Measurements from ENCODE around the gene EPB41L5. TPM values are rescaled to one million over a fixed set of nuclear protein-coding genes. Genes with fewer than 3 reads are reported as not detected.
"Not testable (repeated sequence)": the region's sequence is repeated elsewhere in the genome, so short reads cannot be mapped to it uniquely, and the experiment has no call there.

EPB41L5 gene
- total RNA-seq, 1 donor from 2014 or later = 29.4 TPM

DNA sequence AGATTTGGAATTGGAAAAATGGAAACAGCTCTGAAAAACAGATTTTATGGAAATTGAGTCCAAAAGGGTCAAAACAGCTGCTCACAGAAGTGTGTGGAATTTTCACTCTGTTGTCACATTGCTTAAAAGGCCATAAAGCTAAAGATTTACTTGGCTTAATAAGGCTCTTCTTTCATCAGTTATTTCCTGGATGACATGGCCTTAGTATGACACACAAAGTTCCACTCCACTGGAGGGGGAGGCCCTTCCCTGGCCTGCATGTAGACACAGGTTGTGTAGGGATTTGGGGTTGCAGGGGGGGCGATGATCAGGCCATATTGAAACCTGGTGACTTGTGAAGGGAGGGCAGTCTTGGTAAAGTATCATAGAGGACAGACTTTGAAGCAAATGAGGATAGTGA, 176.3 kb downstream of the EPB41L5 start:
- no peak for DNase-seq
- TF ChIP-seq, protein P1, sequence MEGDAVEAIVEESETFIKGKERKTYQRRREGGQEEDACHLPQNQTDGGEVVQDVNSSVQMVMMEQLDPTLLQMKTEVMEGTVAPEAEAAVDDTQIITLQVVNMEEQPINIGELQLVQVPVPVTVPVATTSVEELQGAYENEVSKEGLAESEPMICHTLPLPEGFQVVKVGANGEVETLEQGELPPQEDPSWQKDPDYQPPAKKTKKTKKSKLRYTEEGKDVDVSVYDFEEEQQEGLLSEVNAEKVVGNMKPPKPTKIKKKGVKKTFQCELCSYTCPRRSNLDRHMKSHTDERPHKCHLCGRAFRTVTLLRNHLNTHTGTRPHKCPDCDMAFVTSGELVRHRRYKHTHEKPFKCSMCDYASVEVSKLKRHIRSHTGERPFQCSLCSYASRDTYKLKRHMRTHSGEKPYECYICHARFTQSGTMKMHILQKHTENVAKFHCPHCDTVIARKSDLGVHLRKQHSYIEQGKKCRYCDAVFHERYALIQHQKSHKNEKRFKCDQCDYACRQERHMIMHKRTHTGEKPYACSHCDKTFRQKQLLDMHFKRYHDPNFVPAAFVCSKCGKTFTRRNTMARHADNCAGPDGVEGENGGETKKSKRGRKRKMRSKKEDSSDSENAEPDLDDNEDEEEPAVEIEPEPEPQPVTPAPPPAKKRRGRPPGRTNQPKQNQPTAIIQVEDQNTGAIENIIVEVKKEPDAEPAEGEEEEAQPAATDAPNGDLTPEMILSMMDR (IDR thresholded peaks at IDR 0.05) = no peak
- Mint-ChIP-seq H3K4me1 (no peaks in the 10 kb centered on the region), H3K4me3 (no peak overlapping the region), H3K27ac (no peak overlapping the region), H3K36me3 (ENCODE audit: low read depth) (peaks cover 5% of the 10 kb centered on the region), H3K27me3 (no peaks in the 10 kb centered on the region), H3K9me3 (peaks cover 12% of the 10 kb centered on the region)
- intact Hi-C loops (cut with micrococcal nuclease) = no loop called here
- ATAC-seq (ENCODE audit: low read depth) = no peak
- POLR2A ChIA-PET = no interaction called here
- CTCF ChIA-PET = no interaction called here

DNA sequence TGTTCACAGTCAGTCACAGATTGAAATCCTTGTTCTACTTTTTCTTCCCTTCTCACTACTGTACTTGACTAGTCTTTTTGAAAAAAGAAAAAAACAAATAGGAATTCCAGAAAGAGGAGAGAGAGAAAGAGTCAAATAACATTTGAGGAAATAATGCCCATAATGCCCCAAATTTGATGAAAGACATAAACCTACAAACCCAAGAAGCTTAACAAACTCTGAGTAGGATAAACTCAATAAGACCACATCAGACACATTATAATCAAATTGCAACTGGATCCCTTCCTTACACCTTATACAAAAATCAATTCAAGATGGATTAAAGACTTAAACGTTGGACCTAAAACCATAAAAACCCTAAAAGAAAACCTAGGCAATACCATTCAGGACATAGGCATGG, 179.4 kb downstream of the EPB41L5 start:
- ChIA-PET CTCF (no interaction called here), POLR2A (no interaction called here)
- Mint-ChIP-seq H3K36me3 (ENCODE audit: low read depth) (peaks cover 5% of the 10 kb centered on the region), H3K27me3 (no peaks in the 10 kb centered on the region), H3K4me3 (no peak overlapping the region), H3K27ac (no peak overlapping the region), H3K9me3 (peaks cover 16% of the 10 kb centered on the region), H3K4me1 (no peaks in the 10 kb centered on the region)
- DNase-seq (no peak), ATAC-seq (ENCODE audit: low read depth) (no peak)
- intact Hi-C loops (cut with micrococcal nuclease) = no loop called here
- TF ChIP-seq, protein P1 (IDR thresholded peaks at IDR 0.05) = no peak

DNA sequence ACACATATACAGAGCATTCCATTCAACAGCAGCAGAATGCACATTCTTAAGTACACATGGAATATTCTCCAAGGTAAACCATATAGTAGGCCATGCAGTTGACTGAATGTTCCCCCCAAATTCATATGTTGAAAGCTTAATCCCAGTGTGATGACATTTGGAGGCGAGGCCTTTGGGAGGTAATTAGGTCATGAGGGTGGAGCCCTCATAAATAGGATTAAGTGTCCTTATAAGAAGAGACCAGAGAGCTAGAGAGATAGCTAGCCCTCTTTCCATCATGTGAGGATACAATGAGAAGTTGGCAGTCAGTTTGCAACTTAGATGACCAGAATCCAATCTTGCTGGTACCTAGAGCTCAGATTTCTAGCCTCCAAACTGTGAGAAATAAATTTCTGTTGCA, 182.7 kb downstream of the EPB41L5 start:
- TF ChIP-seq, protein P1 (IDR thresholded peaks at IDR 0.05) = no peak
- Mint-ChIP-seq H3K27me3 (no peaks in the 10 kb centered on the region), H3K27ac (no peak overlapping the region), H3K4me3 (no peak overlapping the region), H3K9me3 (peaks cover 24% of the 10 kb centered on the region), H3K4me1 (no peaks in the 10 kb centered on the region), H3K36me3 (ENCODE audit: low read depth) (peaks cover 5% of the 10 kb centered on the region)
- DNase-seq (no peak), ATAC-seq (ENCODE audit: low read depth) (no peak)
- ChIA-PET POLR2A (no interaction called here), CTCF (interaction anchor here (1.1 kb wide), 1 partner anchor 19 kb away, joined by 3 read pairs; no protein-coding TSS in a partner anchor)
- intact Hi-C loops (cut with micrococcal nuclease) = no loop called here

DNA sequence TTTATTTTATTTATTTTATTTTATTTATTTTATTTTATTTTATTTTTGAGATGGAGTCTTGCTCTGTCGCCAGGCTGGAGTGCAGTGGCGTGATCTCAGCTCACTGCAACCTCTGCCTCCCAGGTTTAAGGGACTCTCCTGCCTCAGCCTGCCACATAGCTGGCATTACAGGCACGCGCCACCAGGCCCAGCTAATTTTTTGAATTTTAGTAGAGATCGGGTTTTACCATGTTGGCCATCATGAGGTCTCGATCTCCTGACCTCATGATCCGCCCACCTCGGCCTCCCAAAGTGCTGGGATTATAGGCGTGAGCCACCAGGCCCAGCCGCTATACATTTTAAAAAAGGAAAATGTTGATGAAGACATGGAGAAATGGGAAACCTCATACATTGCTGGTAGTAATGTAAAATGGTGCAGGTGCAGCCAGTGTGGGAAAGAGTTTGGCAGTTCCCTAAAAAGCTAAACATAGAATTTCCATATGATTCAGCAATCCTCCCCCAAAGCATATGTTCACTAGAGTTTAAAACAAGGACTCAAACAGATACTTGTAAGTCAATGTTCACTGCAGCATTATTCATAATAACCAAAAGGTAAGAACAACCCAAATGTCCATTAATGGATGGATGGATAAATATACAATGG, 187.1 kb downstream of the EPB41L5 start:
- ATAC-seq (ENCODE audit: low read depth); POLR2A ChIA-PET; H3K27me3 Mint-ChIP-seq; H3K4me3 Mint-ChIP-seq; intact Hi-C loops (cut with micrococcal nuclease); H3K4me1 Mint-ChIP-seq; H3K36me3 Mint-ChIP-seq (ENCODE audit: low read depth); DNase-seq; H3K27ac Mint-ChIP-seq: not testable (repeated sequence)
- CTCF ChIA-PET = interaction anchor here (1.2 to 1.5 kb wide), 2 partner anchors 25 to 113 kb away, joined by 4 read pairs; no protein-coding TSS in a partner anchor
- H3K9me3 Mint-ChIP-seq = peaks cover 13% of the 10 kb centered on the region

DNA sequence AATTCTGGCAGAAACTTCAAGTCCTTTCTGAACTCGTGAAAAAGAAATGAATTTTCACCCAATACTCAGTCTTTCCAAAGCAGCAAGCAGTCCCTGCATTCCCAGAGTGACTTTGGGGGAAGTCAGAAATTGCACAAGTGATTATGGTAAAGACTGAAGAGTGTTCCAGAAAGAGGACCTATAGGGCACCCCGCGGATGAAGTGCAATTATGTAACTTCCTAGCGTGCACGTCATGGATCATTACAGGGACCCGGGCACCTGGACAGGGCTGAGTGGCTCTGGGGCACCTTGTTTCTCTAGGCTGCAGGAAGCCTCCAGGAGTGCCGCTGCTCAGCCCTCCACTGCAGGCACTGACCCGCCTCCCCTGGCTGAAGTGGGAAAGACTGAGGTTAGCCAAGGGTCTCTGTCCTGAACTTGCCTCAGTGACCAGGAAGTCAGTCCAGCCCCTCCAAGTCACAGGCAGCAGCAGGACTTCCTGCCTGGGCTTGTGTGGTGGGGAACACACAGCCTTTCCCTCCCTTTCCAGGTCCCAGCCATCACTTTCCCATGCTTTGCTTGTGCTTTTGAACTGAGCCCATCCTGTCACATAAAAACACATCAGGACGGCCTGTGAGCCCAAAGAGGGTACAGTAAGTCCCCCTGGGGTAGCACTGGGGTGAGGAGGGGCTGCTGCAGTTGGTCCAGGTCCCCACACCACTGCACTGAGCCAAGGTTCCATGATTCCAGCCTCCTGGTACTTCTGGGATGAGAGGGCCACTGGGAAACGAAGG, 190.6 kb downstream of the EPB41L5 start:
- Mint-ChIP-seq H3K36me3 (ENCODE audit: low read depth) (no peaks in the 10 kb centered on the region), H3K27me3 (no peaks in the 10 kb centered on the region), H3K4me3 (no peak overlapping the region), H3K9me3 (peaks cover 3% of the 10 kb centered on the region), H3K27ac (no peak overlapping the region), H3K4me1 (no peaks in the 10 kb centered on the region)
- ATAC-seq (ENCODE audit: low read depth) = no peak
- no peak for DNase-seq
- CTCF ChIA-PET = no interaction called here
- intact Hi-C loops (cut with micrococcal nuclease) = no loop called here
- POLR2A ChIA-PET = no interaction called here
- TF ChIP-seq, protein P1 (IDR thresholded peaks at IDR 0.05) = no peak

All from activated B cell treated with CpG ODN at 0.5 μM for 24 hours (primary cell).